Stimulated activated CD4-positive, alpha-beta T cell treated with anti-CD3 and anti-CD28 coated beads, Interleukin-2, amount 100 ng/mL, for 4 hours (primary cell): ENCODE measurements around the gene POLN.

Source experiments
- DNase-seq: peaks from one replicate; pipeline ENCODE4 v3.0.0-alpha.2; 2020; ENCODE audit warnings: low read depth

POLN gene

DNA sequence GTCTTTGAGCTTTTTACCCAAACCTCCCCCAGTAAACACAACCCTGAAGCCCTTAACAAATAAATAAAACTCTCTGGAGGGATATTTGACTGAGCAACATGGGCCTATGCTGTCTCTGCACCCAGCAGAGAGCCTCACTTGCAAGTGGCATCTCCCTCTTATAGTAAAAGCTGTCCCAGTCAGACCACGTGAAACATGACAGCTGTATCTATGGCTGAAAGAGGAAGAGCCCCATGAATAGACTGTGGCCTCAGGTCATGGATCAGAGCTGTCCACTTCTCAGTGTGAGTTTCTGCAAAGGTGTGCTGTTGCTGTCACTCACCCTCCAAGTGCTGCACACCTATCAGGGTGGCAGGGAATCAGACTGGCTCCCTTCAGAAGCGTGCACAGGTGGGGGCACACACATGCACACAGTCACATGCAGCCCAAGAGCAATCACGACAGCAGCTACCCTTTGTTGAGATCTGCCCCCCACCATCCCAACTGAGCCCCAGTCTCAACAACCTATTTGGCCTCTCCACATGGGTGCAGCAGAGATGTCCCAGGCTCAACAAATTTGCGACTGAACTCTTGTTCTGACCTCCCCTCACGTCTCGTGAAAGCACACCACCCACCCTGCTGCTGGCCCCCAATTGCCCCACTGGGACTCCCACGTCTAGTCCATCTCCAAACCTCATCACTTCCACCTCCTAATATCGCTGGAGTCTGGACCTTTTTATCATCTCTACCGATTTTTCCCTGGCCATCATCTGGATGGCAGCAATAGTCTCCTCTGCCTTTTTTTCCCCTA, 137.2 kb downstream of the POLN start:
- no peak for DNase-seq

DNA sequence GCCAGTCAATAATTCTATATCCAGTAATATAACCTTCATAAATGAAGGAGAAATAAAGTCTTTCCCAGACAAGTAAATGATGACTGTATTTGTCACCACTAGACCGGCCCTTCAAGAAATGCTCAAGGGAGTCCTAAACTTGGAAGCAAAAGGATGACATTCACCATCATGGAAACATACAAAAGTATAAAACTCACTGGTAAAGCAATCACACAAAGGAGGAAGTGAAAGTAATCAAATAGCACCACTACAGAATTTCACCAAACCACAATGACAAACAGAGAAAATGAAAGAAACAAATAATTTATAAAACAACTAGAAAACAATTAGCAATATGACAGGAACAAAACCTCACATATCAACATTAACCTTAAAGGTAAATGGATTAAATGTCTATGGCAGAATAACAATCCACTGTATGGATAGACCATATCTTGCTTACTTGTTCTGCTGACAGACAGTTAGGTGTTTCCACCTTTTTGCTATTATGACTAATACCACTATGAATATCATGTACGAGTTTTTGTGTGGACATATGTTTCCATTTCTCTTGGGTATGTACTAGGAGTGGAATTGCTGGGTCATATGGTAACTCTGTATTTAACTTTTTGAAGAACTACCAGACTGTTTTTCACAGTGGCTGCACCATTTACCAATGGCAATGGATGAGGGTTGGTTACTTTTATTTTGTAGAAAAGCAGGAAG, 137.9 kb downstream of the POLN start:
- no peak for DNase-seq

DNA sequence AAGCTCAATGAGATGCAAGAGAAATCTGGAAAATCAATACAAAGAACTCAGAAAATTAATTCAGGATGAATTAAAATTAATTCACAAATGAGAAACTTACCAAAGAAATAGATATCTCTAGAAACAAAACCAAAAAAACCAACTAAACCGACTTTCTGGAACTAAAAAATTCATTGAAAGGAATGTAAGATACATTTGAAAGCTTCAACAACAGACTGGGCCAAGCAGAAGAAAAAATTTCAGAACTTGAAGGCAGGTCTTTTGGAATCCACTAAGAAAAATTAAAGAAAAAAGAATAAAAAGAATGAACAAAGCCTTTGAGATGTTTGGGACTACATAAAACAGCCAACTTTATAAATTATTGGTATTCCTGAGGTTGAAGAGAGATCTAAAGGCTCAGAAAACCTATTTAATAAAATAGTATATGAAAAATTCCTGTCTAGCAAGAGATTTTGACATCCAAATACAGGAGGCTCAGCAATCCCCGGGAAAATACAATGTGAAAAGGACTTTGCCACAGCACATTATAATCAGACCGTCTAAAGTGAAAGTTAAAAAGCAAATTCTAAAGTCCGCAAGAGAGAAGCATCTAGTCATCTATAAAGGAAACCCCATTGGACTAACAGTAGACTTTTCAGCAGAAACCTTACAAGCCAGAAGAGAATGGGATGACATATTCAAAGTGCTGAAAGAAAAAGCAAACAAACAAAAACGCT, 138.6 kb downstream of the POLN start:
- DNase-seq, result no peak

DNA sequence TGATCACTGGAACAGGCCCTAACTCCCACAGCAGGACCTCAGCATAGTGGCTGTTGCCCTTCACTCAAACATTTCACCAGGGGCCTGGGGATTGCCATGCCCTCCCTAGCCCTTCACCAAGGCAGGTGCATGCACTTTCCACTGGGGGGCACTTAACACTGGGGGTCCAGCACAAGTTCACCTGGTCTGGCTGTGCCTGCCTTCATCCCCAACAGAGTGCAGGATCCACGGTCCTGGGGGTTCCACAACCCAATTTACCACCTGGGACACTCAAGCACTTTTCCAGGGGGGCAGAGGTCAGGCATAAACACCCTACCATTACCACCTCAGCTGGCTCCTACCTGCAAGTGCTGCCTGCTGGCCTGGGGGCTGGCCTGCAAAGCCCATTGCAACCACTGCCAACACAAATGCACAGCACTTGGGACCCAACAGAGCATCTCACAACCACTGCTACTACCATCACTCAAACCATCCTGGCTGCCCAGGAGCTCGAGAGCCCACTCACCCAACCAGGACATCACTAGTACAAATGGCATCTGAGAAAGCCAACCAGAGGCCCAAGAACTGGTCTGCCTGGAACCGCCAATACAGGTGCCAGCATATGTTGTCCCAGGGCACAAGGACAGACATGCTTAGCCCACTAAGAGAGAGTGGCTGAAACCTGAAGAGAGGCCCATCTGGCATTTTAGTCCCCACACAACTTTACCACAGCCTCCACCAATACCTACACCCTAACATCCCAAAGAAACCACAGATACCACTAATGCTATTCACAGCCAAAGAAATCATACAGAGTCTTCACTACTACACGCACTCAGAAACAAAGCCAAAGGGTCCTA, 139.7 kb downstream of the POLN start:
- no peak for DNase-seq

- DNase-seq, result no peak
Measured at GRCh38 chr4:2101346-2102044, 140.4 kb downstream of the POLN start.

DNA sequence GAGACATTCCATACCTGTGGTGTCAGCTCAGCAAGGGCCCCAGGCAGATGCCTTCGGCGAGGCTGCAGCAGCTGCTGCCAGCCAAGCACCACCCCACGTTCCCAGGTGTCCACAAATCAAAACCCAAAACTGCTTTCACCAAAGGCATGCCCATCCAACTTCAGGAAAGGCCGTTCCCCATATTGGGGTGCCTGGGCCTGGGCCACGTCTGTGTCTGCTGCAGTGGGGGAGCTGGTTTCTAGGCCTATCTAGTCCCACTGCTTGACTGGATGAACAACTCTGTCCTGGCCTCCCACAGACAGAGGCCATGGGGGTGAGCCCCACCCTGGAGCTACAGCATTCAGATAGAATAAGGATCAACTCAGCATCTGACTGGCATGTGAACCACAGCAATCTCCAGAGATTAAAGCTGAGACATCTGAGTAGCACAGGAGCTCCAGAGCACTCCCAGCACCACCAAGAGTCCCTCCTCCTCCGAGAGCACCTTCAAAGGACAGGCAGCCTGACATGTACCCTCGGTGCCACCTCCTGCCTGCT, 145.8 kb downstream of the POLN start:
- no peak for DNase-seq

GRCh38 chr4:2095236-2096072, 146.5 kb downstream of the POLN start:
- no peak for DNase-seq

DNA sequence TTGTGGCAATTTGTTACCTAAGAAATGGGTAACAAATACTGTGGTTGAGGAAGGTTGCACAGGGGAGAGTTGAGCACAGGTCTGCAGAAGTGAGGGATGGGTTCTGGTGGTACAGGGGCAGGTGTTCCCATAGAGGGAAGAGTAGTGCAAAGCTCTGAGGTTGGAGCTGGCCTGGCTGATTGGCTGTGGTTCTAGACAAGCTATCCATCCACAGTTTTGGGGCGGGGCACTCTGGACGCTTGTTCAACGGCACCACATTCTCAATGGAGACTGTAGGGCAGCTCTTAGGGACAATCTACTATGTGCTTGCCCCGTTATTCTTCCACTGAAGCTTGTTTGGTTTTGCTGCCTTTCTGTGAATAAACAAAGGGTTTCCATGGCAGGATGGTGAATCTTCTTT, 147.4 kb downstream of the POLN start:
- no peak for DNase-seq

- DNase-seq, result no peak
Measured at GRCh38 chr4:2093265-2093664, 148.7 kb downstream of the POLN start.

GRCh38 chr4:2092669-2093053, 149.3 kb downstream of the POLN start:
- no peak for DNase-seq

DNA sequence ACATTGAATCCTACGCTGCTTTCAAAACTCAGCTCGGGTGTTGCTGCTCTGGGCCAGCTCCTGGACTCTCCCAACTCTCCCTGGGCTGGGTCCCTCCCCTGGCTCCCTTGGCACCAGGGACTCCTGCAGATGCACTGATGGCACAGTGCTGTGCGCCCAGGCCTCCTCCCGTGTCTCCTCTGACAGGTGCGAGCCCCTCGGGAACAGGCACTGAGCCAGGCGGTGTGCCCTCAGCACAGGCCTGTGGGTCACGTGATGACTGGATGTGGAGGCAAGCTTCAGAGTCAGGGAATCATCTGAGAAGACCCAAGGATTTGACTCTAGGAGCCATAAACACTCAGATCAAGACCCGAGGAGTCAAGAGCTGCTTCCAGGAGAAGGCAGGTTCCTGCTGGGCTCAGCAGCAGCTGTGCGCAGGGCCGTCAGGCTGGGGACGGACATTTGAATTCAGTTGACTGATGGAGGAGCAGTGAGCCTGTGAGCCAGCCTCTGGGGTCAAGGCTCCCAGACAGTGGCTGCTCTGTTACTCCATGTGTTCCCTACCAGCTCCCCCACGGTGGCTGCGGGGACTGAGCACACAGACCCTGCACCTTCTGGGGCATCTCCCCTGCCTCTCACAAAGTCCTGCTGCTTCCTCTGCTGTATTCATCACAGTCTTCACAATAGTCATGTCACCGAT, 149.8 kb downstream of the POLN start:
- no peak for DNase-seq

- DNase-seq, result no peak
Measured at GRCh38 chr4:2090642-2091041, 151.3 kb downstream of the POLN start.

DNA sequence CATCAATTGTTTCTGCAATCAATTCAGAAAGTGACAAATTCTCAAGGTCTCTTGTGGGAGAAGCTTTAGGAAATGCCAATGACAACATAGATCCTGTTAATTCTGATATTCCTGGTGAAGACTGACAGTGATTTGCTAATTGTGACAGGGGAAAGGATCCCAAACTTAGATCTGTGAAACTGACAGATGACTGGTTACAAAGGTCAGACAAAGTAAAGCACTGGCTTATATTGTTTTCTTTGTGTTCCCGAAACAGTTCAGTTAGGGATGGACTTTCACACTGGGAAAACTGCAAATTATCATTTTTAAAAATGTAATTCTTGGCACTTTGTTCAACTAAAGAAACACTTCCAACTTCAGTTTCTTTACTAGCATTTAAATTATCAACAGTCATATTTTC, 152.7 kb downstream of the POLN start:
- DNase-seq, result no peak

DNA sequence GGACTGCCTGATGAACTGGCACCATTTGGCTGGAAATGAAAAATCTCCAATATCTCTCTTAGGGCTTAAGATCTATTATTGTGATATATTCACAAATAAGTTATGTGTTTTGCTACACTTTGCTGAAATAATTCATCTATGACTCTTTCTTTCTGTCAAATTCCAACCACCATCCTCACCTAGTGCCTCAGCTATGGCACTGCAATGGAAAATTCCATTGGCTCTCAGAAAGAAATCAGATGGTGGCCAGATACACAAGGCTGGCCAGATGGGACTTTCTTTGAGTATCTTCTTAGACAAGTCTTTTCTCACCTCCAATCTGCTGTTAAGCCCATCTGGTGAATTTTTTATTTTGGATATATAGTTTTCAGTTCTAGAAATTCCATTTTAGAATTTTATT, 154.8 kb downstream of the POLN start:
- no peak for DNase-seq

DNA sequence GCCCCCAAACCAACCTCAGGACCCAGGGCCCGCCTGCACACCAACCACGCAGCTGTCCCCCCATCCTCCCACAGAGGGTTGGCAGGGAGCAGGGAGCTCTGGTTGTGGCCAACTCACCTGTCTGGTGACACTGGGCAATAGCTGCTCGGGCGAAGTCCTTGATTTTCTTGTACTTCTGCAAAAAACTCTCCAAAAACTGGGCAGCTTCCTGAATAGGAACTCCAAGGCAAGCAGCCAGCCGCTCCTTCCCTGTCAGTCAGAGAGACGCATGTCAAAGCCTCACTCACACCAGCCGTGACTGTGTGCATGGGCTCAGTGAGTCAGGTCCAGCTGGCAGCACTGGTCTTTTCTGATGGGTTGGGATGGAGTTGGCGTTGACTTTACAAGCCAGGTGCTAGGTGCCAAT, 156.4 kb downstream of the POLN start:
- DNase-seq, result no peak

- no peak for DNase-seq
Measured at GRCh38 chr4:2084316-2084715, 157.6 kb downstream of the POLN start.

- no peak for DNase-seq
Measured at GRCh38 chr4:2083826-2084160, 158.1 kb downstream of the POLN start.

GRCh38 chr4:2083116-2083825, 158.7 kb downstream of the POLN start:
- no peak for DNase-seq

DNA sequence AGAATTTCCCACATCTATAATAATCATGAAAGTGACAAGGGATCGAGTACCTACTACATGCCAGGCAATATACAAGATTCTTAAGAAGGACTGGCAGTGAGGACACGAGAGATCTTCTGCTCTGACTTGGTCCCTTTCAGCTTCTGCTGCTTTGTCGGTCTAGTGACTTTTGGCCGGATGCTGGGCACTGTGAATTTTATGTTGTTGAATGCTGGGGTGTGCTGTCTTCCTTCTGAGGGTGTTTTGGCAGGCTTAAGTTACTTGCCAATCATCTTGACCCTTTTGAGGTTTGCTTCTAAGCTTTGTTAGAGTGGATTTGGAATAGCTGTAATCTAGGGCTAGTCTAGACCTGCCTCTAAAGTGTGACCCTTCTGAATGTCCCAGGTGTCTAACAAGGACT, 159.3 kb downstream of the POLN start:
- no peak for DNase-seq
